ENCODE data around the gene CACTIN.

CACTIN gene

GRCh38 chr19:3626473-3627350 is at the start of gene CACTIN:
TSS of gene CACTIN (minus strand) at chr19:3626790. CDS start at chr19:3626762, 28 bp downstream.
- DNase-seq (ENCODE audit: low read depth in 2 of 2), result peak; percentile 98 to 99
- TF ChIP-seq CTCF (IDR thresholded peaks at IDR 0.05; ENCODE audit: low read depth, low read length), result no peak
- H3K4me3 ChIP-seq (replicated peaks in 1 of 2; ENCODE audit: low read depth in 2 of 2, low read length in 2 of 2), result peak within 1 kb of the TSS; percentile 89 to 90

GRCh38 chr19:3674784-3675543 is 48.4 kb upstream of the CACTIN start:
- no peak for DNase-seq (ENCODE audit: low read depth in 2 of 2)
- no peak overlapping the region for H3K4me3 ChIP-seq (replicated peaks in 1 of 2; ENCODE audit: low read depth in 2 of 2, low read length in 2 of 2)
- no peak for TF ChIP-seq CTCF (IDR thresholded peaks at IDR 0.05; ENCODE audit: low read depth, low read length)

DNA sequence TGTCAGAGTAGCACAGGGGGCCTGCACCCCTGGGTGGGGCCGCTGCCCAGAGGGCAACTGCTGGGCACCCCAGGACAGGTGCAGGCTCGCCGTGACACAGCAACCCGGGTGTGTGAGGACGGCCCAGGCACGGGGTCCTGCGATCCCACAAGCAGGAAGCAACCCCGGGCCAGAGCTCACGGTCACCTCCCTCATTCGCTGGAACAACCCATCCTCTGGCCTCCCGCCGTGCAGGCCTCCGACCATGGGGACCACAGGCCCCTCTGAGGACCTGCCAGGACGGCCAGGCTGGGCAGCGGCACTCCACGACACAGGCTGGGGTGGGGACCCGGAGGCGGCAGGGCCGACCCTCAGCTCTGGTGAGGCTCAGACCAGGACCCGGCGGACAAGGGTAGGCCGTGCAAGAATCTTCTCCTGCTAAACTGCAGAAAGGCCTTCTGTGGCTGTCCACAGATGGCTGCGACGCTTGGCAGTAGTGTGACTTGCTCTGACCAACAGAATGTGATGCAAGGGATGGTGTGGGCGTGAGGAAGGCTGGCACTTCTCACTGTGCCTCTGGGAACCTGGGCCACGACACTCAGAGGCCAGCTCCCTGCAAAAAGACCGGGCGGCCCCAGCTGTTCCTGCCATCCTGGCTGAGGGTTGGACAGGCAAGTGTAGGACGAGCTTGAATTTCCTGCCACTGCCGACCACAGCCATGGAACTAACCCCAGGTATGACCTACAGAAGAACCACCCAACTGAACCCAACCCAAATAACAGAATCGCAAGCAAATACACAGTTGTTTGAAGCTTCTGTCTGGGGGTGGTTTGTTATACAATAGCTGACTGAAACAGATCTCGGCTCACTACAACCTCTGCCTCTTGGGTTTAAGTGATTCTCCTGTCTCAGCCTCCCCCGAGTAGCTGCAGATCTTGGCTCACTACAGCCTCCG is 47.2 kb upstream of the CACTIN start:
- no peak for DNase-seq (ENCODE audit: low read depth in 2 of 2)
- TF ChIP-seq CTCF (IDR thresholded peaks at IDR 0.05; ENCODE audit: low read depth, low read length), result no peak
- H3K4me3 ChIP-seq (replicated peaks in 1 of 2; ENCODE audit: low read depth in 2 of 2, low read length in 2 of 2), result no peak overlapping the region

DNA sequence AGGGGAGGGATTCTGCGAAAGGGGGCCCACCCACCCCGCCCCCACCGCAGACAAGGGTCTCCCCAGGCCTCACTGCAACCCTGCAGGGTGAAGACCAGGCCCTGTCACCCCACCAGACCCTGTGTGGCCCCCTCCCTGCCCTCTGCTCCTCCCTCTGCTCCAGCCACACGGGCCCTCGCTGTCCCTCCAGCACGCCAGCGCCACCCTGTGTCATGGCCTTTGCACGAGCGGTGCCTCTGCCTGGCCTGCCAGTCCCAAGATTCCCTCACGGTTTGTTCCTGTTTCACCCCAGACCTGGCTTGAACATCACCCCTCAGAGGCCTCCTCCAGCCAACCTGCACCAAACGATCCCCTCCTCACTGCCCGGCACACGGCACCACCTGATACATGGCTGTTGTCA is 46.4 kb upstream of the CACTIN start:
- no peak for DNase-seq (ENCODE audit: low read depth in 2 of 2)
- TF ChIP-seq CTCF (IDR thresholded peaks at IDR 0.05; ENCODE audit: low read depth, low read length), result no peak
- H3K4me3 ChIP-seq (replicated peaks in 1 of 2; ENCODE audit: low read depth in 2 of 2, low read length in 2 of 2), result no peak overlapping the region

DNA sequence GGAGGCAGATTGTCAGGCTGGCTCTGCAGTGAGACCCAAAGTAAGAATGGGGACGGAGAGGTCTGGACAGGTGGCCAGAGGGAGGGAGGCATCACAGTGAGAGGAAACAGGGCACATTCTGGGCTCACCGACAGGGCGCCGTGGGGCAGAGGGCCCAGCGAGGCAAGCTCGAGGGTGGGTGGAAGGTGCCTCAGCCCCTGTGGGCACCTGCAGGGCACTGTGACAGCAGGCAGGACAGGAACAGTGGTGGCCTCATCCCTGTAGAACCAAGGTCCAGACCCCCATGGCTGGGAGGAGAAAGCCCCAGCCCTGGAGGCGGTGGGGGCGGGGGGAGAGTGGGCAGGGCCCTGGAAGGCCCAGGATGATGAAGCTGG is 46.0 kb upstream of the CACTIN start:
- DNase-seq (ENCODE audit: low read depth in 2 of 2), result no peak
- no peak for TF ChIP-seq CTCF (IDR thresholded peaks at IDR 0.05; ENCODE audit: low read depth, low read length)
- no peak overlapping the region for H3K4me3 ChIP-seq (replicated peaks in 1 of 2; ENCODE audit: low read depth in 2 of 2, low read length in 2 of 2)

Data from cardiac fibroblast (primary cell).